HUES48 (cell line): ENCODE results near the gene PPFIBP2.
A peak's percentile ranks its signal among the peaks of the same experiment; 100 is the strongest.

Experiments used
- H3K27ac ChIP-seq: one replicate; pipeline ENCODE4 v1.7.0; 2013; ENCODE audit warnings: low read depth, low read length, inconsistent platforms
- H3K27me3 ChIP-seq: 2 replicates; pipeline ENCODE4 v1.6.1; 2013; ENCODE audit warnings: mild to moderate bottlenecking, low read length; ENCODE audit not compliant: control insufficient read depth, insufficient read depth
- H3K36me3 ChIP-seq: 2 replicates; pipeline ENCODE4 v1.6.1; 2013; ENCODE audit warnings: low read length; ENCODE audit not compliant: control insufficient read depth, insufficient read depth
- H3K4me1 ChIP-seq: 2 replicates; pipeline ENCODE4 v1.6.1; 2013; ENCODE audit warnings: mild to moderate bottlenecking, low read length; ENCODE audit not compliant: control insufficient read depth, insufficient read depth
- H3K4me3 ChIP-seq: 2 replicates; pipeline ENCODE4 v1.5.1; 2013; ENCODE audit warnings: mild to moderate bottlenecking, low read depth, low read length
- H3K9ac ChIP-seq: 2 replicates; pipeline ENCODE4 v1.6.1; 2013; ENCODE audit warnings: mild to moderate bottlenecking, low read depth, low read length, moderate library complexity
- H3K9me3 ChIP-seq: 2 replicates; pipeline ENCODE4 v1.6.1; 2013; ENCODE audit warnings: low read length; ENCODE audit not compliant: control insufficient read depth, insufficient read depth

PPFIBP2 gene

GRCh38 chr11:7668911-7669310 lies 155.1 kb downstream of the PPFIBP2 start:
- peaks cover 64% of the 10 kb centered on the region for H3K36me3 ChIP-seq
- peak overlapping the region; percentile 53 for H3K27ac ChIP-seq
- H3K9ac ChIP-seq, result no peak overlapping the region

DNA sequence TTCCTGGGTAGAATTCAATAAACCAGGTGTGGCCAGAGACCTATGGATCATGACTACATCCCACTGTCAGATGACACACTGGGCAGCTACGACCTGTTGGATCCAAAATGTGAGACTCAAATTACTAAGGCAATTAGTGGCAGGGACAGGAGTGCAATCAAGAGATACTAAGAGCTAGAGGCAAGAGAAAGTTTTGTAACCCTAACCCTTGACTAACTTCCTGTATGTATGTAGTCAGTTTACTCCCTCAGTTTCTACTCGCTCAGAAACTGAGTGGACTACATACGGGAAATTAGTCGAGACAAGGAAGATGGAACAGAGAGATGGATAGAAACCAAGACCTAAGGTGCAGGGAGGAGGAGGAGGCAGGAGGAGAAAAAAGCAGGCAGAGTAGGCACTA lies 156.8 kb downstream of the PPFIBP2 start:
- H3K4me3 ChIP-seq, result no peak overlapping the region
- peaks cover under 1% of the 10 kb centered on the region; the same call in 1 of the 2 replicates for H3K9me3 ChIP-seq
- H3K27me3 ChIP-seq, result peaks cover 2% of the 10 kb centered on the region; the same call in 1 of the 2 replicates
- H3K36me3 ChIP-seq, result peaks cover 47% of the 10 kb centered on the region
- no peak overlapping the region for H3K27ac ChIP-seq
- H3K9ac ChIP-seq, result no peak overlapping the region
- peaks cover 13% of the 10 kb centered on the region for H3K4me1 ChIP-seq

More at GRCh38 chr11:7668911-7669310, 155.1 kb downstream of the PPFIBP2 start:
- Histone ChIP-seq H3K27me3 (no peaks in the 10 kb centered on the region), H3K4me3 (no peak overlapping the region), H3K9me3 (peaks cover 16% of the 10 kb centered on the region), H3K4me1 (no peaks in the 10 kb centered on the region; the same call in 1 of the 2 replicates)

- Histone ChIP-seq H3K36me3 (peaks cover 37% of the 10 kb centered on the region), H3K9ac (no peak overlapping the region), H3K4me3 (no peak overlapping the region), H3K27ac (no peak overlapping the region), H3K27me3 (peaks cover 2% of the 10 kb centered on the region; the same call in 1 of the 2 replicates), H3K4me1 (peaks cover 17% of the 10 kb centered on the region), H3K9me3 (no peaks in the 10 kb centered on the region)
Measured at GRCh38 chr11:7671347-7672215, 157.8 kb downstream of the PPFIBP2 start.

- peaks cover 22% of the 10 kb centered on the region for H3K4me1 ChIP-seq
- H3K27ac ChIP-seq, result no peak overlapping the region
- H3K27me3 ChIP-seq, result peaks cover 2% of the 10 kb centered on the region; the same call in 1 of the 2 replicates
- H3K36me3 ChIP-seq, result peaks cover 30% of the 10 kb centered on the region
- H3K4me3 ChIP-seq, result no peak overlapping the region
- H3K9me3 ChIP-seq, result no peaks in the 10 kb centered on the region
- no peak overlapping the region for H3K9ac ChIP-seq
Measured at GRCh38 chr11:7672276-7672959, 158.6 kb downstream of the PPFIBP2 start.

DNA sequence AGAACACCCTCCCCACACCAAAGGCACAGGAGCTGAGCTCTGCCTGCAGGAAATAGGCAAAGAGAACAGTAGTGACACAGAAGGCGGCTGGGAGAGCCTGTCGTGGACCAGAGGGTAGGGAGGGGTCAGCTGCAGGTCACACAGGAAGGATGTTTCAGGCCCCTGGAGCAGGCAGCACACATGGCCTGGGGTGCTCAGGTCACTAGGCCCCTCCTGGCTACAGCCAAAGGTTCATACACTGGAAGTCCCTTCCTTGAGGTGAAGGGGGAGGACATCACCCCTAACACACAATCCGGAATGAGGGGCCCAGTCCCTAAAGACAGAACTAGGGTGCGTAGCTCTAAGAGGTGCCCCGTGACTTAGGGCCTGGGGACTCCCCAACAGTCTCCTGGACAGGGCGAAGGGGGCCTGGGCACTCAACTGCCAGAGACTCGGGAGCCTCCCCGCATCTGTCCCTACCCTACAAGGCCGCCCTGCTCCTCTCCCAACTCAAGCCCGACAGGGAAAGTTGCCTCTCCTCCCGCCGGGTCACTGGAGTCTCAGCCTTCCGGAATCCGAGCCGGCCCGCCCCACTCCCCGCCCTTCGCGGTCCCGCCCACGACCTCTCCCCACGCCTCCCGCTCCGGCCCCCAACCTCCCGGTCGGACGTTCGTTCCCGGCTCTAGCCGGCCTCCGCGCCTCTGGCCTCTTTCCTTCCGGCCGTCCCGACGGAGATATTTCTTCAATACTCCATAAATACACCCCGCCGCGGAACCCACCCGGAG lies 159.3 kb downstream of the PPFIBP2 start, which contains the start of gene CYB5R2:
Gene CYB5R2, minus strand, starts transcription at position 541 of the 764 bp plus-strand sequence. CDS start 675 bp downstream, outside the sequence.
- H3K4me3 ChIP-seq, result peak within 1 kb of the TSS; percentile 75
- H3K9me3 ChIP-seq, result no peaks in the 10 kb centered on the region
- H3K36me3 ChIP-seq, result peaks cover 23% of the 10 kb centered on the region
- peaks cover 28% of the 10 kb centered on the region for H3K4me1 ChIP-seq
- H3K27me3 ChIP-seq, result peaks cover 2% of the 10 kb centered on the region; the same call in 1 of the 2 replicates
- peak within 1 kb of the TSS; percentile 23 for H3K27ac ChIP-seq
- H3K9ac ChIP-seq, result peak within 1 kb of the TSS; percentile 82

- H3K27ac ChIP-seq, result peak overlapping the region; percentile 23
Measured at GRCh38 chr11:7673724-7674434, 160.1 kb downstream of the PPFIBP2 start.

DNA sequence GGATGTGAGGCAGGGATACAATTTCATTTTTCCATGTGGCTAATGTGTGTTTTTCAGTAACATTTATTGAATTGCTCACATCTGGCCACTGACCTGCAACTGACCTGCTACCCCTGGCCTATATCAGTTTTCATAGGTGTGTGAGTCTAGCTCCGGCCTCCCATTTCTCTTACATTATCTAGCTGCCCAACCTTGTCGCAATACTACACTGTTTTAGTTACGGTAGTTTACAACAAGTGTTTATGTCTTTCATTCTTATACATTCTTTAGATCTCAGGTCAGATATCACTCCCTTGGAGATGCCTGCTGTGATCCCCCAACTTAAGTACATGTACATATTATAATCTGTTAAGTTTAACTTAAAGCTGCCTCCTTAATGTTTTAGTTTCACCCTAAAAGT lies 161.8 kb downstream of the PPFIBP2 start:
- Histone ChIP-seq H3K4me3 (no peak overlapping the region), H3K27ac (no peak overlapping the region), H3K36me3 (peaks cover 4% of the 10 kb centered on the region), H3K4me1 (peaks cover 38% of the 10 kb centered on the region), H3K27me3 (peaks cover 2% of the 10 kb centered on the region; the same call in 1 of the 2 replicates), H3K9ac (no peak overlapping the region), H3K9me3 (no peaks in the 10 kb centered on the region)

More at GRCh38 chr11:7673724-7674434, 160.1 kb downstream of the PPFIBP2 start:
- Histone ChIP-seq H3K9ac (peak overlapping the region; percentile 82), H3K36me3 (peaks cover 16% of the 10 kb centered on the region), H3K4me3 (peak overlapping the region; percentile 75), H3K4me1 (peaks cover 35% of the 10 kb centered on the region), H3K9me3 (no peaks in the 10 kb centered on the region), H3K27me3 (peaks cover 2% of the 10 kb centered on the region; the same call in 1 of the 2 replicates)

GRCh38 chr11:7677071-7677470 lies 163.3 kb downstream of the PPFIBP2 start:
- Histone ChIP-seq H3K4me1 (peaks cover 38% of the 10 kb centered on the region), H3K4me3 (no peak overlapping the region), H3K27ac (peak overlapping the region; percentile 44), H3K36me3 (no peaks in the 10 kb centered on the region), H3K9me3 (no peaks in the 10 kb centered on the region), H3K9ac (no peak overlapping the region), H3K27me3 (peaks cover 2% of the 10 kb centered on the region; the same call in 1 of the 2 replicates)

GRCh38 chr11:7677796-7678201 lies 164.0 kb downstream of the PPFIBP2 start:
- Histone ChIP-seq H3K9ac (no peak overlapping the region), H3K27ac (peak overlapping the region; percentile 44), H3K4me3 (no peak overlapping the region), H3K9me3 (no peaks in the 10 kb centered on the region), H3K27me3 (peaks cover 2% of the 10 kb centered on the region; the same call in 1 of the 2 replicates), H3K36me3 (no peaks in the 10 kb centered on the region), H3K4me1 (peaks cover 38% of the 10 kb centered on the region)

DNA sequence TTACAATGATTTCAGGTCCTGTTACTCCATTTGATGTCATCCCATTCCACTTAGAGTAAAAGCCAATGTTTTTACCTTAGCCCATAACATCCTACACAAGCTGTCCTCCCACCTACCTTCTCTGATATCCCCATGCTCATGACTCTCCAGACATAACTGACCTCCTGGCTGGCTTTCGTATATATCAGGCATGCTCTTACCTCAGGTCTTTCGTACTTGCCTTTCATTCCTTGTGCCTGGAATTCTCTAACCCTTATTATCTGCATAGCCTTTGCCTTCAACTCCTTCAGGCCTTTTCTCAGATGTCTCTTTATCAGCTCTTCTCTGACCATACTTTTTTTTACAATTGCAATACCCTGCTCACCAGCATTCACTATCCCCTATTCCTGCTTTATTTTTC lies 169.8 kb downstream of the PPFIBP2 start:
- H3K9ac ChIP-seq, result no peak overlapping the region
- peaks cover 15% of the 10 kb centered on the region for H3K4me1 ChIP-seq
- H3K4me3 ChIP-seq, result no peak overlapping the region
- no peak overlapping the region for H3K27ac ChIP-seq
- H3K9me3 ChIP-seq, result no peaks in the 10 kb centered on the region
- H3K36me3 ChIP-seq, result no peaks in the 10 kb centered on the region
- H3K27me3 ChIP-seq, result no peaks in the 10 kb centered on the region
